HTR-8/SVneo (cell line): ENCODE measurements around the gene GALNT5.

Experiments
- DNase-seq: peaks from one replicate; pipeline ENCODE4 v3.0.0; 2011; ENCODE audit warnings: low spot score, mixed read lengths; ENCODE audit not compliant: insufficient read length
- FAIRE-seq: peaks from 2 replicates; lab custom pipeline; 2011; peaks lifted over from hg19 to GRCh38; lab: Jason Lieb, UNC

The GALNT5 gene

DNA sequence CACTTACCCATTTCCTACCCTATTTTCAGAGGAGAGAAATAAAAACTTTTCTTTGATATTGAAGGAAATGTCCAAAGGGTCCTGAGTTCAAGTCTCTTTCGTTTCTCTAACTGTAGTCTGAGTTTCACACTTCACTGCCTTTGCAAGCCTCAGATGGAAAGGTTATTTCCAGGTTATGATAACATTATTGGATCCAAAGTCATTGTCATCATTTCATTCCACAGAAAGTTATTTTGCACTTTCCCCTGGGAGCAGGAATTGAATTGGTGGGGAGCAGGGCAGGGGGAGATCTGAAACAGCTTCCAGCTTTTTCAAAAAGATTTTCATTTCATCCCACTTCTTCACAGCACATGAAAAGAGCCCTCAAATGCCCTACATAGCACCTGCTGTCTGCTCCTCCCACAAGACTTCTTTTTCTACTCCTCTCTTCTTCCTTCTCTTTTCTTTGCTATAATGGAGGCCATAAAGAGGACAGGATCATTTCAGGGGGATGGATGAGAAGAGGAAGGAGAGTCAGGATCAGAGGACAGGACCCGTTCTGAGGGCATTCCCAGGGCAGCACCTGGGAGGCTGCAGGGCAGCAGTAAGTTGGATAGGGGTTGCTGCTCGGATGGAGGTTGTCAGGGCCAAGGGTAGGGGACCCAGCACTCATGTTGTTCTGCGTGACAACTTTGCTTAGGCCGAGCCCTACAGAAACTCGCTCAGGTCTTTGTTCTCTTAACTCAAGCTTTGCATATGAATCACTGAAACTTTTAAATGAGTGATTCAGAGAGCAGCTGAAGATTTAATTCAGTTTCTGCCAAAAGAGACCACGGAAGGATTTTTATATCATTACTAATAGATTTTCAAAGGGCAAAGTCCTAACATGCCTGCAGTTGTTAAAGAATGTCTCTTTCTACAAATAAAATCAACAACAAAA, 11.4 kb upstream of the GALNT5 start:
- DNase-seq (peak; percentile 24), FAIRE-seq (no peak)

DNA sequence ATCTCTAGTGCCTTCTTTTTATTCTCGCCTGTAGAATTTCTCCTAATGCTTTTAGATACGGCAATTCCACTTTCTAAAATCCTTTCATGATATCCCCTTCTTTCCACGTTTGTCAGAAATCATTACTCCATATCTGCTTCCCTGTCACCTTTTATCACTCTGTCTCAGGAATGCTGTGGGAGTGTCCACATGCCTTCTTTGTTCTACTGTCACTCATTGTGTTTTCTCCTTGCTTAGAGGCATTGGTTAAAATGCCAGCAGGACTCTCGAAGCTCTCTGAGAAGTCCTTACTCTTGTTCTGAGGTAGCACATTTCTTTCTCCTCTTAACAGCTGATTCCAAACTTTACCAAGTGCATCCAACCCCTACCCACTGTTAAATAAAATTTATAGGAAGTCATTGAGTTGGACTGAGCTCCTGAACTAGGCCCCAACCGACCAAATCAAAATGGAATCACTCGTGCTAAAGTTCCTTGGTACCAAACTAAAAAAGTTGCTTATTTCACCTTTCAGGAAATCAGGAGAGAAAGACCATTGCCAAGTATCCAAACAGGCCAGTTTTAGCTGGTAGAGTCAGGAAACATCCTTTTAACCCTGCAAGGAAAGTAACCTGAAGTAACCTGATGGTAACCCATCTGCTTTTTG, 10.6 kb upstream of the GALNT5 start:
- DNase-seq (no peak), FAIRE-seq (no peak)

DNA sequence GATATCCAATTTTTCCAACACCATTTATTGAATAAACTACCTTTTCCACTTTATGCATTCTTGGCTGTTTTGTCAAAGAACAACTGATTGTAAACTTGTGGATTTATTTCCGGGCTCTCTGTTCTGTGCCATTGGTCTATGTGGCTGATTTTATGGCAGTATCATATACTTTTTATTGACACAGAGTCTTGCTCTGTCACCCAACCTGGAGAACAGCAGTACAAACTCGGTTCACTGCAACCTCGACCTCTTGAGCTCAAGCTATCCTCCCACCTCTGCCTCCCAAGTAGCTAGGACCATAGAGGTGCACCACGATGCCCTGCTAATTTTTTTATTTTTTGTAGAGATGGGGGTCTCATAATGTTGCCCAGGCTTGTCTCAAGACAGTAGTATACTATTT, 6.7 kb upstream of the GALNT5 start:
- no peak for DNase-seq
- FAIRE-seq = no peak

DNA sequence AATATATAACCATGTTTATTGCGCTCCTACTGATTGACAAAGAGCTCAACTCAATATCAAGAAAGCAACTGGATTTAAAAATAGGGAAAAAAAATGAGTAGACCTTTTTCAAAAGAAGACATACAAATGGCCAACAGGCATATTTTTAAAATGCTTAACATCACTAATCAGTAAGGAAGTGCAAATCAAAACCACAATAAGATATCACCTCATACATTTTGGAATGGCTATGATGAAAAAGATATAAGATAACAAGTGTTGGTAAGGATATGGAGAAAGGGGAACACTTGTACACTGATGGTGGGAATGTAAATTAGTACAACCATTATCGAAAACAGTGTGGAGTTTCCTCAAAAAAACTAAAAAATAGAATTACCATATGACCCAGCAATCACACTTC, 5.6 kb upstream of the GALNT5 start:
- no peak for FAIRE-seq
- DNase-seq = no peak

DNA sequence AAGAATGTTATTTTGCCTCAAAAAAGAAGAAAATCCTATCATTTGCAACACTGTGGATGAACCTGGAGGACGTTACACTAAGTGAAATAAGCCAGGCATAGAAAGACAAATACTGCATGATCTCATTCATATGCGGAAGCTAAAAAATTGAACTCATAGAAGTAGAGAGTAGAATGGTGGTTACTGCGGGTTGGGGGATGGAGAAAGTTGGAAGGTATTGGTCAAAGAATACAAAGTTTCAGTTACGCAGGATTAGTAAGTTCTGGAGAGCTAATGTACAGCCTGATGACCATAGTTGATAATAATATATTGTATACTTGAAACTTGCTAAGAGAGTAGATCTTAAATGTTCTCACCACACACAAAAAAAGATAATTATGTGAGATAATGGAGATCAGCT, 5.0 kb upstream of the GALNT5 start:
- DNase-seq = no peak
- no peak for FAIRE-seq

DNA sequence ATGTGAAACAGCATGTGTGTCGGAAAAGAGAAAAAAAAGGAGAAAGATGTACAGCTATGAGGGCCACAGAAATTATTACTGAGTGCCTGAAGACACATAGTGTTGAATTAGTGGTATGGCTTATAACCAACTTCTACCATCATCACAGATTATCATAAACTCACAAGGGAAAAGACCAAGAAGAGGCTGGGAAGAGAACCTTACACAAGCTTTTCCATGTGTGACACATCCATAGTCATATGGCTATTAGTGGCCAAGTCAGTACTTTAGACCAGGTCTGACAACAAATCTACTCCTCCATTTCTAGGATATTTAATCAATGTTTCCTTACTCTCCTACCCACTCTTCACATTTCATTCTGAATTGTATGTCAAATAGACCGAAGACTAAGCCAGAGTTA, 3.5 kb upstream of the GALNT5 start:
- no peak for DNase-seq
- FAIRE-seq = no peak

DNA sequence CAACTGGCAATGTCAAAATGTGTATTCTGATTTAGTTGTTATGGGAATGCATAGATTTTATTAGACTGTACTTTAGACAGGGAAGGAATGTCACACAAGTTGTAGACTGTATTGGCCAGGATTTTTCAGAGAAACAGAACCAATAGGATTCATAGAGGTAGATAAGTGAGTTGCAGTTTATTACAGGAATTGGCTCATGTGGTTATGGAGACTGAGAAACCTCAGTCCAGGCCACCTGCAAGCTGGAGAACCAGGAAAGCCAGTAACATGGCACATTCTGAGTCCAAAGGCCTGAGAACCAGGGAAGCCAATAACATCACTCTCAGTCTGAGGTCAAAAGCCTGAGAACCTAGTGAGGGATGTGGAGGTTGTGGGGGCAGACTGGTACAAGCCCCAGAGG, 1.8 kb upstream of the GALNT5 start:
- FAIRE-seq (no peak), DNase-seq (no peak)

DNA sequence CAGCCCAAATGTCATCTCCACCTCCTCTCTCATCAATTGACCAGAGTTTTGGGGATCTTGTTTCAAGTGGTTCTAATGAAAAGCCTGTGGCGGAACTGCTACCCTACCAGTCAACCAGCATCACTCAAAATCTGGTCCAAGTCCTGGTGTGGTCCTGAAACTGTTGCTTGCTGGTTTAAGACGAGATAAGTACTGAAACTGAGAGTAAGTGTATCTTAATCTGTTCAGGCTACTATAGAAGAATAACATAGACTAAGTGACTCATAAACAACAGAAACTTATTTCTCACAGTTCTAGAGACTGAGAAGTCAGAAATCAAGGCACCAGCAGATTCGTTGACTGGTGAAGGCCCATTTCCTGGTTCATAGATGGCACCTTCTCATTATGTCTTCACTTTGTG, 879 bp upstream of the GALNT5 start:
- DNase-seq (no peak), FAIRE-seq (no peak)

DNA sequence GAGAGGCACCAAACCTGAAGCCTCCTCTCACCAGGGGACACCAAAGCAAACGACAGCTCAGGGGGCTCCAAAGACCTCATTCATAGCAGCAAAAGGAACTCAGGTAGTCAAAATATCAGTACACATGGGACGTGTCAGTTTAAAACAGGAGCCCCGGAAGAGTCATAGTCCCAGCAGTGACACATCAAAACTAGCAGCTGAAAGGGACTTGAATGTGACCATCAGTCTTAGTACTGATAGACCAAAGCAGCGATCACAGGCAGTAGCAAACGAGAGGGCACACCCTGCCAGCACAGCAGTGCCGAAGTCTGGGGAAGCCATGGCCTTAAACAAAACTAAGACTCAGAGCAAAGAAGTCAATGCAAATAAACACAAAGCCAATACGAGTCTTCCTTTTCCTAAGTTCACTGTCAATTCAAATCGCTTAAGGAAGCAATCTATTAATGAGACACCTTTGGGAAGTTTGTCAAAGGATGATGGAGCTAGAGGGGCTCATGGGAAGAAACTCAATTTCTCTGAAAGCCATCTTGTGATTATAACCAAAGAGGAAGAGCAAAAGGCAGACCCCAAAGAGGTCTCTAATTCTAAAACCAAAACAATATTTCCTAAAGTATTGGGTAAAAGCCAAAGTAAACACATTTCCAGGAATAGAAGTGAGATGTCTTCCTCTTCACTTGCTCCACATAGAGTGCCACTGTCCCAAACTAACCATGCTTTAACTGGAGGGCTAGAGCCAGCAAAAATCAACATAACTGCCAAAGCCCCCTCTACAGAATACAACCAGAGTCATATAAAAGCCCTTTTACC, 1.2 kb downstream of the GALNT5 start:
- DNase-seq (no peak), FAIRE-seq (no peak)

DNA sequence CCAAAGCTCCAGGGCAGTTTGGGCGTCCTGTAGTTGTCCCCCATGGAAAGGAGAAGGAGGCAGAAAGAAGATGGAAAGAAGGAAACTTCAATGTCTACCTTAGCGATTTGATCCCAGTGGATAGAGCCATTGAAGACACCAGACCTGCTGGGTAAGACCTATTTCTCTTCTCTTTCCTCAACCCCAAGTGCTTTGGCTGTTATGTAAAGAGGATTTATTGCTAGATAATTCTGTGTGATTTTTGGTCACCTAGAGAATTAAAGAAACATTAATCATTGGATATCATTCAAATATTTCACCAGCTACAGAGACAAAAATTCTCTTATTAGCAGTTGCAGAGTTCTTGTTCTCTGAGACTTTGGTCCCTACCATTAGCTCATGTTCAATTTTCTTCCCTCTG, 1.9 kb downstream of the GALNT5 start:
- DNase-seq = no peak
- FAIRE-seq = no peak

DNA sequence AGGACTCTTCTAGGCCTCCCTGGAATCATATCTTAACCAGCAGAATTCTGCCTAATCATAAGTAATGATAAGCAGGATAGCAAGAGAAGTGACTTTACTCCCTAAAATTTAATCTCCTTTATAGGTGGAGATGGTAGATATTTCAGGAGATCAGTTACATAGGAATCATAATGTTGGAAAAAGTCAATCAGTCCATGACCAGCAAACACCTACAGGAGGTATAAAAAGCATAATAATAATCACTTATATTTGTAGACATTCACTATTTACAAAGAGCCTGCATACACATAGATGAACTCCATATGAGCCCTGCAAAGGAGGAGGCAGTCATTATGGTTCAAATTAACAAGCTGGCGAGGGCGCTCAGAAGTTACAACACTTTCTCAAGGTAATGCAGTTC, 2.5 kb downstream of the GALNT5 start:
- FAIRE-seq = no peak
- no peak for DNase-seq

DNA sequence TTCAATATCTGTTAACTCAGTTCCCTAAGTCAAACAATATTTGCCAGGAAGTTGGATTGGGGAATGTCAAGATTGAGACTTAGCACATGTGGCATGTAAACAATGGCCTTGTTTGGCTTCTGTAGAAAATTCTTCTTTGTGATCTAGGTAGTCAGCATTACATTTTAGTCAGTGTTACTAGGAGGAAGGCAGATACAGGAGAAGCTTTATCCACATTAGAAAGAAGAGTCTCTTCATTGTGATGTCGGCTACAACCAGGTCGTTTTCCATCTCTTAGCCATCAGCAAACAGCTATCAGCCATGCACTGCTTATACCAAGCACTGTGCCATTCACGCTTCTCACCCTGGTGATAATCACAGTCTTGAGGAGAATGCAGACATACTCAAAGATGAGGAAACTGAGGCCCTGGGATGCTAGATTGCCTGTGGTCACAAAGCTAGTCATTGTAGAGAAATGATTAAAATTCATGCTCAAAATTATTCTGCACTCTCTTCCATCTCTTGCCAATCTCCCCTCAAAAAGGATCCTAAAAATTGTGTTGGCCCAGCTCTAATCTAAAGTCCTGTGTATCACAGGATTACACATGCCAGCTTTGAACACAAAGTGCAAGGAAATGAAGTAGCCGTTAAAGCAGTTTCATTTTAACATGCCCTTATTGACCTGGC, 3.2 kb downstream of the GALNT5 start:
- DNase-seq (no peak), FAIRE-seq (no peak)

DNA sequence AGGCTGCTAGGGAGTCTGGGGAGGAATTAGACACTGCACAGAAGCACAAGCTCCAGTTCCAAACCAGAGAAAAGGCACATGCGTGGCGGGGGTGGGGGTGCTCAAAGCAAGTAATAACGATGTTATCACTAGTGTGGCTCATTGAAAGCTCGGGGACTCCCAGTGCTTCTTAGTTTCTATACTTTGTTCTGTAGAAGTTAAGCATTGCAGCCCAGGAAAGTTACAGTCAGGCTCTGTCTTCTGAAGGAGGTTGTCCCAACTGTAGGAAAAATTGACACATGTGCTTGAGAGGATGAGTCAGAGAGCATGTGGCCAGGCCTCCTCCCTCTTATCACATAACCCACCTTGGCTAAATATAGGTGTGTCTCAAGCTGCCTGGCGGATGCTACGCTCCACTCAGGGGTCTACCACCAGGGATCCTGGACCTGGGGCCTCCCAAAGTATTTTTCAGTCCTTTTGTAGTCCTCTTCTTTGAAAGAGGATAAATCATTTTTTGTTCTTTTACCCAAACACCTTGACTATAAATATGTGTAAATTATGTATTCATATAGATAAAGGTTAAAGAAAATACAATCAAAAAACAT, 3.8 kb downstream of the GALNT5 start:
- FAIRE-seq = no peak
- DNase-seq = no peak

DNA sequence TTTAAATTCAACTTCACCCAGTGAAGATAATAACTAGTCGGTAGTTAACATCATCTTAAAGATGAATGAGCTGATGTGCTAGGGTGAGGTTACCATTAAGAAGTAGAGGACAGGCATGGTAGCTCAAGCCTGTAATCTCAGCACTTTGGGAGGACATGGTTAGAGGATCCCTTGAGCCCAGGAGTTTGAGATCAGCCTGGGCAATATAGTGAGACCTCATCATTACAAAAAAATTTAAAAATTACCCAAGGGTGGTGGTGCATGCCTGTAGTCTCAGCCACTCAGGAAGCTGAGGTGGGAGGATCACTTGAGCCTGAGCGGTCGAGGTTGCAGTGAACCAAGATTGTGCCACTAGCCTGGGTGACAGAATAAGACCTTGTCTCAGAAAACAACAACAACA, 4.7 kb downstream of the GALNT5 start:
- no peak for DNase-seq
- FAIRE-seq = no peak

DNA sequence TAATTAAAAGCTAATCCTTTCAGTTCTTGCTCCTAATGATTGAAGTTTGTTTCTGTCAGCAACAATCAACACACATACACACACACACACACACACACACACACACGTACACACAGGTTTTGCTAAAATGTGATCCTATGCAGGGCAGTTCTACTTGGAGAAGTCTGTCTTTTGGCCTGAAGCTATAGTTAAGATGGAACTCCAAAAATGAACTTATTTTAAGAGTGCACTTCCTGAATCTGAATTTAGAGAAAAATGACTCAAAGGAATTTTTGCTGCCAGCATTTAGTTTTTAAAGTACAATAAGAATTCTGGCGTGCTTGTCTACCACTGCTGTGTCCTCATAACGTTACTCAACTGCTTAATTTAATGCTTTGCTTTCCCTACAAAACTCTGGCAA, 6.6 kb downstream of the GALNT5 start:
- DNase-seq (no peak), FAIRE-seq (no peak)

DNA sequence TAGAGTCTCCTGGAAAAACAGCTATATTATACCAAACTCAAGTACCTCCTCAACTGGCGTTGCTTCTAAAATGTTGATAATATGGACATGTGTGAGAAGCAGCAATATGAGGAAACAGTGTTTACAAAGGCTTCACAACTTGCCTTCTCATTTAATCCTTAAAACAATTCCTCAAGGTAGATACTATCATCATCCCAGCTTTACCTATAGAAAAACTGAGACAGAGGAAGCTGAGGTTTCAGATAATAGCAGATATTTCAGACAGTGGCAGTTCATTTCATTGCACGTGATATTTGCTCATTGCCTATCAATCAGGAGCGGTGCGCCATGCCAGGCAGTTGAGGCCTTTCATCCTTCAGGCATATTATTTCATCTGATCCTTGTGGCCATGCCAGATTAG, 8.3 kb downstream of the GALNT5 start:
- DNase-seq = no peak

DNA sequence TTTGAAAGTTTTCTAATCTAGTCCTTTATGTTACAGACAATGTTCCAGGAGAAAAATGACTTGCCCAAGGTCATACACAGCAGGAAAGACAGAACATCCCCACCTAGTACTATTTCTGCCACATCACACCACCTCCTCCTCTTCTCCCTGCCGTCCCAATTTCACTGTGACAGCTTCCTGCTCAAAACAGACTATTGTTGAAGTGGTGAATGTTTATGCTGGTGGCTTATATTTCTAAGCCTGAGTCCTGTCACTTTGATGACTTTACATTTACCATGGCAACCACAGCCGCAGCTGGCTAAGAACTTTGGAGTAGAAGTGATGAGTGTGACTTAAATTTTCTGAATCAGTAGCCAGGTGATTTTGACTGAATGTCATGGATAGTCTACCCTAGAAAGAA, 10.0 kb downstream of the GALNT5 start:
- DNase-seq = no peak
- FAIRE-seq = no peak

More for the DNA sequence above, 8.3 kb downstream of the GALNT5 start:
- no peak for FAIRE-seq

DNA sequence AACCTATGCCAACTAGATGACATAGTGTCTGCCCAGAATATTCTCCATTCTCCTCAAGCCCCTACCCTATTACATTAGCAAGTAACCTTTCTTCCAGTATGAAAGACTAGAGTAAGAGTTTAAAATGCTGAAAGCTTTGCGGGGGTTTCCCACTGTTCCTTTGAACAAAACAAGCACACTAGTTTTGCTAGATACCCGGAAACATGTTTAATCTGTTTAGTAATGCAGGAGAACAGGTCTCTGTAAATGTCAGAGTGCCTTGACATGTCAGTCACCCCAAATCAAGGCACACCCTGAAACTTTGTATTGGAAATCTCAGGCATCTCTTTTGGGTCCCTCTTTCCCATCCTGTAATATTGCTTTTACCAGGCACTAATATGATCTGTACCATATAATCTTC, 11.6 kb downstream of the GALNT5 start:
- no peak for FAIRE-seq
- DNase-seq = no peak

DNA sequence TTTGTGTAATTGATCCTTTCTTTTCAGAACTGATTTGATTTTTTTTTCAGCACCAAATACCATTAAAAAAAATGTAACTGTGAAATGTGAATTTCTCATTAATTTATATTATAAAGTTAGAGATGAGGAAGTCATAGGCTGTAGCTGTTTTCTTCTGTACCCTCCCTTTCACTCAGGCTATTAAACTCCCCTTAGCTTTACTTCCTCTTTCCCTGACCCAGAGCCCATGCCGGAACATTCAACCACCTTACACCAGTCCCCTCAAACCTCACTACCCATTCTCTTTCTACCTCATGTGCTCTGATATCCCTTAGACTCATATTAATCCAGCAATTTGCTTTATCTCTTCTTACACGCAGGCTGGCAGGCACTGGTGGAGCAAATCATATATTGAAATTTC, 12.4 kb downstream of the GALNT5 start:
- FAIRE-seq (no peak), DNase-seq (no peak)

DNA sequence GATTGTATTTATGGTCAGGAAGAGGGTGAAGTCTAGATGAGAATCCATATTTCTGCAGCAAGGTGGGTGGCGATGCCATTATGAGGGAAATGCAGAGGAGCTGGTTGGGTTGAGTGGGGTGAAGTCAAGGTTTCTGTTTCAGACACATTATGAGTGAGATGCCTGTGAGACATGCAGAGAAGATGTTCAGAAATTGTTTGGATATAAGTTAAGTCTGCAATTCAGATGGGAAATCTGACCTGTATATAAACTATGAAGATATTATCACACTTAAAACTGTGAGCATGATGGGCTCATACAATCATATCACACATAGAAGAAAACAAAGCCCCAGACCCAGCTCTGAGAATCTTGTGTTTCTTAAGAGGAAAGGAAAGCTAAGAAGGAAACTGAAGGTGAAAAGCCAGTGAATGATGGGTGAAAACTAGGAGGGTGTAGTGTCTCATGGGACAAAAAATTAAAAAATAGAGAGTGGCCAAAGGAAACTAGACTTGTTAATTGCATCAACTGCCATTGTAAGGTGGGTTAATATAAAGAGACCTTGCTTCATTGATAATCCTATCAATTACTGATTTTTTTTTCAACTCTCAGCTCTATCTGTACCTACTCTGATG, 14.2 kb downstream of the GALNT5 start:
- FAIRE-seq (no peak), DNase-seq (no peak)
